GM21528 (cell line): ENCODE measurements around the gene LYRM1.

Experiments
- ATAC-seq: cut with Tn5 transposase; IDR thresholded peaks from one replicate; pipeline ENCODE4 v1.9.1; 2021; ENCODE audit warnings: mild to moderate bottlenecking, moderate library complexity; ENCODE audit not compliant: unreplicated experiment, low FRiP score

Gene LYRM1

GRCh38 chr16:20871258-20871657 is 29.3 kb upstream of the LYRM1 start:
- ATAC-seq, result no peak

GRCh38 chr16:20871941-20872815 is 28.4 kb upstream of the LYRM1 start:
- no peak for ATAC-seq

- no peak for ATAC-seq
Observed at GRCh38 chr16:20873331-20873730, 27.2 kb upstream of the LYRM1 start.

- ATAC-seq, result no peak
Observed at GRCh38 chr16:20874088-20874581, 26.4 kb upstream of the LYRM1 start.

- ATAC-seq, result no peak
Observed at GRCh38 chr16:20875355-20875650, 25.3 kb upstream of the LYRM1 start.

- ATAC-seq, result no peak
Observed at GRCh38 chr16:20878682-20879147, 21.9 kb upstream of the LYRM1 start.

- ATAC-seq, result no peak
Observed at GRCh38 chr16:20879175-20880040, 21.2 kb upstream of the LYRM1 start.

- no peak for ATAC-seq
Observed at GRCh38 chr16:20880867-20881502, 19.6 kb upstream of the LYRM1 start.

- no peak for ATAC-seq
Observed at GRCh38 chr16:20881503-20881878, 19.1 kb upstream of the LYRM1 start.

GRCh38 chr16:20883554-20884239 is 16.9 kb upstream of the LYRM1 start:
- no peak for ATAC-seq

- ATAC-seq, result no peak
Observed at GRCh38 chr16:20884240-20884556, 16.4 kb upstream of the LYRM1 start.

GRCh38 chr16:20886320-20886719 is 14.3 kb upstream of the LYRM1 start:
- ATAC-seq, result no peak

GRCh38 chr16:20887207-20887606 is 13.4 kb upstream of the LYRM1 start:
- ATAC-seq, result no peak

GRCh38 chr16:20889625-20890275 is 10.8 kb upstream of the LYRM1 start:
- no peak for ATAC-seq

GRCh38 chr16:20894388-20894787 is 6.2 kb upstream of the LYRM1 start:
- ATAC-seq, result no peak

GRCh38 chr16:20897253-20897897 is 3.2 kb upstream of the LYRM1 start:
- ATAC-seq, result no peak

- ATAC-seq, result no peak
Observed at GRCh38 chr16:20897922-20898321, 2.6 kb upstream of the LYRM1 start.

- no peak for ATAC-seq
Observed at GRCh38 chr16:20899071-20899470, 1.5 kb upstream of the LYRM1 start.

GRCh38 chr16:20899477-20900298 is 883 bp upstream of the LYRM1 start:
- ATAC-seq, result no peak
